ELR (cell line): ENCODE measurements around the gene ARMC2.
A peak's percentile ranks its signal among the peaks of the same experiment; 100 is the strongest.
"Not testable (repeated sequence)": the region's sequence is repeated elsewhere in the genome, so short reads cannot be mapped to it uniquely, and the experiment has no call there.

Source experiments
- DNase-seq: peaks from one replicate; pipeline ENCODE4 v3.0.0-alpha.2; 2015; ENCODE audit warnings: low read depth

ARMC2 gene, protein sequence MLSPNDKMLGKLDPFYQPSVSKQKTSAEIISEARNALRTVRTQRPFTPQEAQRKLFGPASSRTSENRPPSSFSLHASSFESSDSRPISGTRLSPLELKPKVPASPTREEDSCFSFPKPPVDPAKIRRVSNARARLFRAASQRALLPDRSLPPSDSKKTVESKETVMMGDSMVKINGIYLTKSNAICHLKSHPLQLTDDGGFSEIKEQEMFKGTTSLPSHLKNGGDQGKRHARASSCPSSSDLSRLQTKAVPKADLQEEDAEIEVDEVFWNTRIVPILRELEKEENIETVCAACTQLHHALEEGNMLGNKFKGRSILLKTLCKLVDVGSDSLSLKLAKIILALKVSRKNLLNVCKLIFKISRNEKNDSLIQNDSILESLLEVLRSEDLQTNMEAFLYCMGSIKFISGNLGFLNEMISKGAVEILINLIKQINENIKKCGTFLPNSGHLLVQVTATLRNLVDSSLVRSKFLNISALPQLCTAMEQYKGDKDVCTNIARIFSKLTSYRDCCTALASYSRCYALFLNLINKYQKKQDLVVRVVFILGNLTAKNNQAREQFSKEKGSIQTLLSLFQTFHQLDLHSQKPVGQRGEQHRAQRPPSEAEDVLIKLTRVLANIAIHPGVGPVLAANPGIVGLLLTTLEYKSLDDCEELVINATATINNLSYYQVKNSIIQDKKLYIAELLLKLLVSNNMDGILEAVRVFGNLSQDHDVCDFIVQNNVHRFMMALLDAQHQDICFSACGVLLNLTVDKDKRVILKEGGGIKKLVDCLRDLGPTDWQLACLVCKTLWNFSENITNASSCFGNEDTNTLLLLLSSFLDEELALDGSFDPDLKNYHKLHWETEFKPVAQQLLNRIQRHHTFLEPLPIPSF

DNA sequence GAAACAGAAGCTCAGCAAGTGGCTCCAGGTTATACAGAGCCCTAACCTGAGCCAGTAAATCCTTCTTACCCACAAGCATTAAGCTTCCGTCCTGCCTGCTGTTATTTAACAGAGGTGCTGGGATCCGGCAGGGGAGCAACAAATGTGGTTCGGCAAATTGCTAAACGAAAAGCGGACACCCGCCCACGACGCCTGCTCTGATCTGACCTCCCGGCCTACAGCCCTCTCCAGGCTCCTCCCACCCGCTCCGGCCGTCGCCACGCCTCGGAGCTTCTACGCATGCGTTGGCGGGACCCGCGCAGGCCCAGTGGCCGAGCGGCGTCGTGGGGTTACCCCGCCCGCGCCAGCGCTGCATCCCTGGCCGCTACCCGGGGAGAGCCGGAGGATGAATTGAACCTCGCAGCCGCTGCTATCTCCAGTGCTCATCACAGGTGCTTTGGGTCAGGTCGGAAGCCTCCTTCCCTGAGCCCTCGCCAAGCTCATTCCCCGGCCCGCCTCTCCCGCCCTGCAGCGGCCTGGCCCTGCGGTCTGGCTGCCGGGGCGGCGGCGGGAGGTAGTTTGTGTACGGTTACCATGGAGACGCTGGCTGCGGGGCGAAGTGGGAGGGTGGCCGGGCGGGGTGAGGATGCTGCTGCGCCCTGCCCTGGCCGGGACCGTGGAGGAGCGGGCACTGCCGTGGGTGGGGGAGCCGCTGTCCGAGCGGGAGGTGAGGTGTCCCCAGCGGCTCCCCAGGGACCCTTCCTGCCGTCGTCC is at the start of gene ARMC2:
TSS of gene ARMC2 (plus strand) at position 307 of the 753 bp plus-strand sequence. CDS start 5,846 bp downstream, outside the sequence.
- peak; percentile 91 for DNase-seq

DNA sequence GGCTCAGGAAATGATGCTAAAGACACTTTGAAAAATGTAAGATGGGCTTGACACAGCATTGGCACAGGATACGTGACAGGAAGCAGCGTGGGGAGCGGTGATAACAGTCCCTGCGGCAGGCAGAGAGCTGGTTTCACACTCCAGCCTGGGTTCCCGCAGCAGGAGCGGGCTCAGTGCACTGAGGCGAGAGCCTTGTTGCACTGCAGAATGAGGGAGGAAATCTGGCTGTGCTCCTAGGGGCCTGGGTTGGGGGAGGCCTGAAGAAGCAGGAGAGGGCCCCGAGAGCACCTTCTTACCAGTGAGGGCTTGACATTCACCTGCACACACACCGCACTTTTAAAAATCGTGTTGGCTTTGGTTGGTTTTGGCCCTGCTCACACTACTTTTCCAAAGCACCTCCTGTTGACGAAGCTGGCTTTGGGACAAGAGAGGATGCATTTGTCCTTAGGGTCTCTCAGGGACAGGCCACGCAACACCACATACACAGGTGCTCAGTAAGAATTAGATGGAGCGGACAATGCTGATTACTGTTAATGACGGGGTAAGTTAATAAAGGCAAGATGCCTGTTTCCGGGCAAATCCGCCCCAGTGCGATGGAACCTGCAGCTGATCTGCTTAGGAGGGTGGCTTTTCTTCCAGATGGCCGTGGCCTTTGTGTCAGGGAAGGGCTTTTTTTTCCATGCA is 49.4 kb upstream of the ARMC2 start:
- DNase-seq: no peak

DNA sequence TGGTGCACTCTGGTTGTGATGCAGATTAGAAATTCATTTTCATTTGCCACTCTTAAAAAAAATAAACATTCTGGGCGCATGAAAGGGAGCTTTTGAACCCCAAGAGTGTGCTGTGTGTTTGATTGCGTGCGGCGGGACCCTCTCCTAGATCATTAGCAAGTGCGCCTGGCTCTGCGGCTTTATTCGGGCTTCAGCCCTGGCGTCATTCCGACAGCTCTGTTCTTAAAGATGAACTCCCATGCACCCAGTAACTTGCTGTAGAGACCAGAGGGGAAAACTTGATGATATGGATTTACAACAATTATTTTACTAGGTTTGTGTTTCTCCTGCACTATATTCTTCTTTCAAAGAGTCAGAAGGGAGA is 48.9 kb upstream of the ARMC2 start:
- DNase-seq: no peak

DNA sequence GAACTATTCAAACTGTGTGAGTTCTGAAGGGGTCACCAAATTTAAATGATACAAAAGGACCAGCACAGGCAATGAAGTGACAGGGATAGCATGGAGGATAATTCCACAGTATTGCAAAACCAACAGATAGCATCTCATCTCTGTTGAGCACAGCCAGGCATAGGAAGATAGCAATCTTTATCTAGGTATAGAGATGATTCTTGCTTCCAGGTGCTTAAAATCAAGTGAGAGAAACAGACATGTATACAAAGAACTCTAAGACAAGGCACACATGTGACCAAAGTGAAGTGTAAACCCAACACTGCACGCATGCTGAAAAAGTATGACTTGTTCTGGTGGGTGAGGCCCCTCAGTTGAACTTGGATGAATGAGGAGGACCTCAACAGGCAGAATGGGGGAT is 48.4 kb upstream of the ARMC2 start:
- no peak for DNase-seq

DNA sequence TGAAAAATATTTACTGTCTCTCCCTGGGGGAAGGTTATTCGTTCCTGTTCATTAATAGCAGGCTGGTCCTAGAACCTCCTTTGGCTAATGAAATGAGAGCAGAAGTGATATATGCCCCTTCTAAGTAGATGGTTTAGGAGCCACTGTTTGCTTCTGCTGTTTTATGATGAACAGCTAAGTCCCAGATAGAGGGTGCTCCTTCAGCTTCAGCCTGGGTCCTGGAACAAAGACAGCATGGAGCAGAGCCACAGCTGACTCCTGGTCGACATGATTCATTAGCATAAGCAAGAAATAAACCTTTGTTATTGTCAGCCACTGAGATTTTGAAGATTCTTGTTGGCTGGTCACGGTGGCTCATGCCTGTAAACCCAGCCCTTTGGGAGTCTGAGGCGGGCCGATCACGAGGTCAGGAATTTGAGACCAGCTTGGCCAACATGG is 47.8 kb upstream of the ARMC2 start:
- no peak for DNase-seq

DNA sequence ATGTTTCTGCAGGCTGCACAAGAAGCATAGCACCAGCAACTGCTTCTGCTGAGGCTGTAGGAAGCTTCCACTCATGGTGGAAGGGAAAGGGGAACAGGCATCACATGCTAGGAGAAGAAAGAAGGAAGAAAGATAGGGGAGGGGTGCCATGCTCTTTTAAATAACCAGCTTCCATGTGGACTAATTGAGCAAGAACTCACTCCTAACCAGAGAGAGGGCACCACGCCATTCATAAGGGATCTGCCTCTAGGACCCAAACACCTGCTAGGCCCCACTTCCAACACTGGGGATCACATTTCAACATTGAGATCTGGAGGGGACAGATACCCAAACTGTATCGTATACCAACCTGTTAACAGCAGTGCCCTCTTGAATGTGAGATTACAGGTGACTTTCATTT is 46.9 kb upstream of the ARMC2 start:
- no peak for DNase-seq

DNA sequence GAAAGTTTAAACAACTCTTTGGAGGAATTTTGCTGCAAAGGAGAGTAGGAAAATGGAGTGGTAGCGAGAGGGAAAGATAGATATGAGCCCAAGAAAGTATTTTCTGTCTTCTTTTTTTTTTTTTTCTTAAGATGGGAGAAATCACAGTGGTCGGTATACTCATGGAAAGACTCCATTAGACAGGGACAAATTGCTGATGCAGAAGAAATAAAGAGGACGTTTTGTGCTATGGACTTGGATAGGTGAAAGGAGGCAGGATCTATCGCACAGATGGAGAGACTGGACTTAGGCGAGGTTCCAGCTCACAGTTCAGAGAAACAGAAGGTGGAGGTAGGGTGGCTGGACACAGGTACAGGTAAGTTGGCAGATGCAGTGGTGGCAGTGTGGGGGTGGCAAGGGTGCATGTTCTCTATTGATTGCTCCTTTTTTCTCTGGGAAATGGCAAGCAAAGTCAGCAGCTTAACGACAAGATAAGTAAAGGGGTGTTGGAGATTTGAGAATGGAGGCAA is 44.2 kb upstream of the ARMC2 start:
- DNase-seq: no peak

DNA sequence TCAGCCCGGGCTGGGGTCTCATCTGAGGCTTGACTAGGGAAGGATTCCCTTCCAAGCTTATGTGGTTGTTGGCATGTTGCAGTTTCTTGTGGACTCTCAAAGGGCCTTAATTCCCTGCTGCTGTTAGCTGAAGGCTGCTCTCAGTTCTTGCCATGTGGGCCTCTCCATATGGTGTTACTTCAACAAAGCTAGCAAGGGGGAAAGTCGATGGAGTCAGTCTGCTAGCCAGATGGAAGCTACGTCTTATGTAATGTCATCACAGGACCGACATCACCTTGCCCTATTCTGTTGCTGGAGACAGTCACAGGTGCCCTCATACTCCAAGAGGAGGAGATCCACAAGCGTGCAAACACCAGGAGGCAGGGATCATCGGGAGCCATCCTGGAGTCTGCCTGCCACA is 43.3 kb upstream of the ARMC2 start:
- no peak for DNase-seq

DNA sequence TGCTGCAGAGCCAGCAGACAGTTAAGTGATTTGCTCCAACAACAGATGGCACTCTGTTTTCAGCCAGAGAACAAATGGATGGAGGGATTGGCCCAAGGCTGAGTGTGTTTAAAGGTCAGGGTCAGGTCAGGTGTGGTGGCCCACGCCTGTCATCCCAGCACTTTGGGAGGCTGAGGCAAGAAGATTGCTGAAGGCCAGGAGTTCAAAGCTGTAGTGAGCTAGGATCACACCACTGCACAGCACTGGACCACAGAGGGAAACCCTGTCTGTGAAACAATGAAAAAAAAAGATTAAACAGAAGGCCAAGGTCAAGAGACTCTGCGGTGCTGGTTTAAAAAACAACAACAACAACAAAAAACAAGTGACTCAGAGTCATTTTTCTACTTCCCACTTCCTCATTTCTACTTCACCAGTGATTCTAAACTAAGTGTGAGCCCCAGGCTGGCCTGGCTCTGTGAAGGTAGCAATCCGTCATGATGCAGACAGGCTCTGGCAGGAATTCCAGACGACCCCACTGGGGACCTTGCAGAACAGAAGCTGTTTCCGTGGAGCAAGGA is 42.5 kb upstream of the ARMC2 start:
- no peak for DNase-seq

DNA sequence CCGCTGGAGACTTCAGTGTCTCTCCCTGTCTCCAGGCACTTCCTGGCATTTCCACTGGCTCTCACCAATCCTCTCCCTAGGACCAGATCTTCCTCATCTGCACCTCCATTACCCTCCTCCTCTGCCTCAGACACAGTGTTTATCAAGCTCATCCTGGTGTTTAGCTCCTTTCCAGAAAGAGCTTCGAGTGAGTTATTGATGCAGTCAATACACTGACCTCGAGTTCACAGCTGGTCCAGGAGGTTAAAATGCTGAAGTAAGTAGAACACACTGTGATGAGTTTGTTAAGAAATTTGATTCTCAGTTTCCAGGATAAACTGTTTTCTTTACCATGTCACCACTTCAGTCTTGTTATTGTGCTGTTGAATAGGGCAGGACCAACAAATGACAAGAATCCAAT is 42.1 kb upstream of the ARMC2 start:
- no peak for DNase-seq

DNA sequence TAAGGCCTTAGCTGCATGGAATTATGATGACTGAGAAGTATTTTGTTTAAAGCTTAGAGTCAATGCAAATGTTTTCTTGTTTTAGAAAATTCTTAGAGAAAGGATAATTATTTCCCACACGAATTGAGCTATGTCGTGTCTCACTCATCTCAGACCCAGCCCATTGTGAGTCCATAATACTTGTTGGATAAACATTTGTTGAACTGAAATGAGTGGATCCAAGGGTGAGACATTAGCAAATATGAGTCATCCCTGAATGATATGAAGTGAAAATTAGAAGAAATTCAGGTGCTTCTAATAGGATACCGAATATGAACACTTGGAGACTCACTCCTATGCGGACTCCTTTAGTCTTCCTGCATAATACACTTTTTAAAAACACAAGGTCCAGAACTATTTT is 41.6 kb upstream of the ARMC2 start:
- DNase-seq: peak; percentile 13

DNA sequence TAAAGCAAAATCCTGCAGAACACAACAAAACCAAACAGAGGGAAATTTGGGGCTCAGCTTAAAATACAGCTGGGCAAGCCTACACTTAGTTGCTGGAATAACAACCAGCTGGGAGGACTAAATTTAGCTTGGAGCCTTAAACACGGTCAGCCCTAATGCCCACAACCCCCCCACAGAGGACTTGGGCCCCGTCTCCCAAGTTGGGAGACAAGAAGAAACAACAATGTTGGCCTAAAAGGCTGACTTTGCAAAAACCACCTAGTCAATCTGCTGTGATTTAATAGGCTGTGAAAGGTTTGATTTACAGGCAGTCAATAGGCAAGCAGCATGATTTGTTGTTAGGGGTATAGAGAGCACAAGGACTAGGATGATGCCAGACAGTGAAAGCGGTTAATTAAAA is 40.3 kb upstream of the ARMC2 start:
- DNase-seq: no peak

DNA sequence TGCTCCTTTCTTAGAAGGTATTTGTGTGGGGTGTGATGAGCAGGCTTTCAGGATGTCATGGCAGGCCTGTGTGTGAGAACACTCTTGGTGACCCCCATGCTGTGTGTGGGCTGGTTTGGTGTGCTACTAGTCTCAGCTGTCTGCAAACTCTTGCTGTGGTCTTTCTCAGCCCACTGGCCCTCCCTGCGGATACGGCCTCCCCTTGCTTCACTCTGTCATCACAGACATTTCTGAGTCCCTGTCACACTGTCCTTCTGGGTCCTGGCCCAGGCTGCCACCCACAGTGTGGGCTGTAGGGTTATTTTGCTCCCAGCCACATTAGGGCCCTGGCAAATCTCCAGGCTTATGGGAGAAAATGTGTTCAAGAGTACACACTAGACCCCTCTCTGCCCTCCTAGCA is 39.0 kb upstream of the ARMC2 start:
- DNase-seq: no peak

DNA sequence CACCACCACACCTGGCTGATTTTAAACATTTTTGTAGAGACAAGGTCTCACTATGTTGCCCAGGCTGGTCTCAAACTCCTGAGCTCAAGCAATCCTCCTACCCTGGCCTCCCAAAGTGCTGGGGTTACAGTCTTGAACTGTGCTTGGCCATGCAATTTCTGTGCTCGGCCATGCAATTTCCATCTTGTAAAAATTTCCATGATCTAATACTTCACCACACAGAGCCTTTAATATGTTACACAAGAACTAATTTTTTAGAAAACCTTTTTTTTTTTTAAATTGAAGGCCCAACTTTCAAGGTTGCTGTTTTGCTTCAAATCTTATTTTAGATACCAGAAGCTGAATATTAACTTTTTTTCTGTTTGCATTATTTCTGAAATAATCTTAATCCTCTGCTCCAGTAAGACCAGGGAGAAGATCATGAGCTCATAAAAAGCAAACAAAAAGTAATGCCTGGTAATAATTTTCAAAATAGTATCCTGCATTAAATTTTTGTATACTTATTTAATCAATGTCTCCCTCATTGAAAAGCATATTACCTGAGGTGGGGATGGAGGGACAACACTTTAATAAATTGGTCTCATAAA is 38.1 kb upstream of the ARMC2 start:
- DNase-seq: no peak

DNA sequence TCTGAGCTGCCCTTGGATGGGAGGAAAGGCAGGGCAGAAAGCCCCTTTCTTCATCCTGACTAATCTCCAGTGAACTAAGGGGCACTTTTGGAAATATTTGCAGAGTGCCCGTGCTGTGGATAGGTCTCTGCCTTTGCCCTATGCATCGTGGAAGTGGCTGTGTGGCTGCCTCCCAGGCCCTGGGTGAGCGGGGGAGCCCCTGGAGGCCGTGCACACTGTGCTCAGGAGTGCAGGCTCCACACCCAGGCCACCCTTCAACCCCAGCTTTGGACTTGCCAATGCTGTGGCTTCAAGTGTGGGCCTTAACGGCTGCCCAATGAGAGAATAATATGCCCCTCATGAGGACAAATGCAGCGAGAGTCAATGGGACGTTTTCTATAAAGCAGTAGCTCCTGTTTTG is 36.7 kb upstream of the ARMC2 start:
- no peak for DNase-seq

DNA sequence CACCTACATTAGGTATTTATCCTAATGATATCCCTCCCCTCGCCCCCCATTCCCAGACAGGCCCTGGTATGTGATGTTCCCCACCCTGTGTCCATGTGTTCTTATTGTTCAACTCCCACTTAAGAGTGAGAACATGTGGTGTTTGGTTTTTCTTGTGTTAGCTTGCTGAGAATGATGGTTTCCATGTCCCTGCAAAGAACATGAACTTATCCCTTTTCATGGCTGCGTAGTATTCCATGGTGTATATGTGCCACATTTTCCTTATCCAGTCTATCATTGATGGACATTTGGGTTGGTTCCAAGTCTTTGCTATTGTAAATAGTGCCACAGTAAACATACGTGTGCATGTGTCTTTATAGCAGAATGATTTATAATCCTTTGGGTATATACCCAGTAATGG is 35.0 kb upstream of the ARMC2 start:
- DNase-seq: not testable (repeated sequence)

DNA sequence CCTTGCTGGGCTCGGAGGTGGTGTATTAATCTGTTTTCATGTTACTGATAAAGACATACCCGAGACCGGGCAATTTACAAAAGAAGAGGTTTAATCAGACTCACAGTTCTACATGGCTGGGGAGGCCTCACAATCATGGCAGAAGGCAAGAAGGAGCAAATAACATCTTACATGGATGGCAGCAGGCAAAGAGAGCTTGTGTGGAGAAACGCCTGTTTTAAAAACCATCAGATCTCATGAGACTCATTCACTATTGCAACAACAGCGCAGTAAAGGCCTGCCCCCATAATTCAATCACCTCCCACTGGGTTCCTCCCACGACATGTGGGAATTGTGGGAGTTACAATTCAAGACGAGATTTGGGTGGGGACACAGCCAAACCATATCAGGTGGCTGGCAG is 30.9 kb upstream of the ARMC2 start:
- not testable (repeated sequence) for DNase-seq

DNA sequence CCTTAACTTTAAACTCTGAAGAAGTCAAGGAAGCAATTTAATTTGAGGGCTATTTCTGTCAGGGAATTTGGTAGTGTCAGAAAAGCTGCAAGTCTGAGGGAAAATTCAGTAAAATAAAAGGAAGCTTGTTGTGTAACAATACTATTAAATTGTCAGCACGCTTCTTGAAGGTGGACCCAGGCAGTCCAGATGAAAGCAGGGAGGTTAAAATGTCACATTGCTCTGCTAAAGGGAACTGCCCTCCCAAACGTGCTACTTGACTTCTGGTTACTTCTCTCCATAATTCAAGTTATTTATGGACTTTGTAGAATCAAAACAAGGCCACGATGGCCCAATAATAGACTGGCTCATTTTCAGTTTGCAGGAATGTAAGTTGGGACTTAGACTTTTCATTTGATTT is 28.2 kb upstream of the ARMC2 start:
- no peak for DNase-seq

DNA sequence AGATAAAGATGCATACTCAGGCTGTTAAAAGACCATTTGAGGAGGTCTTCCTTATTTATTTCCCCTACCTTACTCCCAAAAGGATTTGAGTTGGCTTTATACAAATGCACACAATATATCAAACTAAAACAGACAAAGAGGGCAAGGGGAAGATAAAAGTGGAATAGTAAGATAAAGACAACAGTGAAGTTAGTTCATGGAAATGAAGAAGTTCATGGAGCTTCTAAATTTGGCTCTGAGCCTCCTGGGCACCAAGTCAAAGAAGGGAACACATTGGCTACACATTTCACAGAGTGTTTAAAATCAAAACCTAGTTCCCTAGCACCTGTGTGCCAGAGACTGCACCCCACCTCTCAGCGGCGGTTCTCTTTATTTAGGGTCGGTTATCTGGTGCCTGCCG is 25.8 kb upstream of the ARMC2 start:
- DNase-seq: no peak

DNA sequence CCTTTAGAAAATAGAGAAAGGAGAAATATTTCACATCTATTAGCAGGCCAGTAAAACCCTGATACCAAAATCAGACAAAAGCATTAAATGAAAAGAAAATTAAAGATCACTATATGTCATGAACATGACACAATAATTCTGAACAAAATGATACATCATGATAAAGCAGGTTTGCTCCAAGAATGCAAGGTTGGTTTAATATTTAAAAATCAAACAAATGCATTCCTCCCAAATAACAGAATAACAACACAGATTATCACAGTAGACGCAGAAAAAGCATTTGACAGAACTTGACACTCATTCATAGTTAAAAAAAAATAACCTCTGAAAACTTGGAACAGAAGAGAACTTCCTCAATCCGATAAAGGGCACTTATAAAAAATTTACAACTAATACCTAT is 22.9 kb upstream of the ARMC2 start:
- DNase-seq: no peak

DNA sequence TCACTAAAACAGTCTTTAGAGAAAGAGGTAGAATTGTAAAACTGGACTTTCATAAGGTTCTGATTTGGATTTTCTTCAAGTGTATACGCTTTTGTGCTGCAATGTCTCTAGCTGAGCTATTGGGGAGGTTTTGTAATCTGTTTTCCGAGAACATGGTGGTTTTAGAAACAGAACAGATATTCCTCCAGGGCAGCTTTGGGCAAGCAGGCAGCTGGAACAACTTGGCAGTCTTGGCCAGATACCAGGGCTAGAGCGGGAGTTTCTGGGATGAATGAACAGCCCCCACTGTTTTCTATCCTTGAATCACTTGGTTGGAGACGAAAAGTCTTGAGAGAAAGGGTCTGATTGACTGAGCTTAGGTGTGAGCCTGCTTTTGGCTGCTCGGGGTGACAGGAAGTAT is 17.1 kb upstream of the ARMC2 start:
- no peak for DNase-seq
